IPS-NIHi7 (cell line): Measurements from ENCODE around the gene RINT1.

Experiments used
- DNase-seq: peaks from one replicate; pipeline ENCODE4 v3.0.0; 2012; ENCODE audit warnings: mixed read lengths; ENCODE audit errors: extremely low spot score

The RINT1 gene

DNA sequence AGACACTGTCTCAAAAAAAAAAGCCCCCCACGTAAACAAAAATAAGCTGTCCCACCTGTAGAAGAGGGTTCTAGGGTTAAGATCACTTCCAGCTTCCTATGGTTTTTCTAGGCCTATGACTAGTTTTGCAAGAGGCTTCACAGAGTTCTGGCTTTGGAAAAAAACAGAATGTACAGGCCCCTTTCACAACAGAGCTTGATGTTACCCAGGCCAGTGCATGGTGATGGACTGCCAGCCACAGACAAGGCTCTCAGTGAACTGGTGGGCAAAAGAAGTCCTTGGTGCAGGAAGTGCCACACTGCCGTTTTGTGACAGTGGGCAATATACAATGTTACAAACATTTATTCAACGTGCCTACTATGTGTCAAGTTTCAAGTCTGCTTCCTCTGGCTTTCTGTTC, 67.5 kb downstream of the RINT1 start:
- DNase-seq: no peak

GRCh38 chr7:105600720-105601550, 68.9 kb downstream of the RINT1 start:
- no peak for DNase-seq

DNA sequence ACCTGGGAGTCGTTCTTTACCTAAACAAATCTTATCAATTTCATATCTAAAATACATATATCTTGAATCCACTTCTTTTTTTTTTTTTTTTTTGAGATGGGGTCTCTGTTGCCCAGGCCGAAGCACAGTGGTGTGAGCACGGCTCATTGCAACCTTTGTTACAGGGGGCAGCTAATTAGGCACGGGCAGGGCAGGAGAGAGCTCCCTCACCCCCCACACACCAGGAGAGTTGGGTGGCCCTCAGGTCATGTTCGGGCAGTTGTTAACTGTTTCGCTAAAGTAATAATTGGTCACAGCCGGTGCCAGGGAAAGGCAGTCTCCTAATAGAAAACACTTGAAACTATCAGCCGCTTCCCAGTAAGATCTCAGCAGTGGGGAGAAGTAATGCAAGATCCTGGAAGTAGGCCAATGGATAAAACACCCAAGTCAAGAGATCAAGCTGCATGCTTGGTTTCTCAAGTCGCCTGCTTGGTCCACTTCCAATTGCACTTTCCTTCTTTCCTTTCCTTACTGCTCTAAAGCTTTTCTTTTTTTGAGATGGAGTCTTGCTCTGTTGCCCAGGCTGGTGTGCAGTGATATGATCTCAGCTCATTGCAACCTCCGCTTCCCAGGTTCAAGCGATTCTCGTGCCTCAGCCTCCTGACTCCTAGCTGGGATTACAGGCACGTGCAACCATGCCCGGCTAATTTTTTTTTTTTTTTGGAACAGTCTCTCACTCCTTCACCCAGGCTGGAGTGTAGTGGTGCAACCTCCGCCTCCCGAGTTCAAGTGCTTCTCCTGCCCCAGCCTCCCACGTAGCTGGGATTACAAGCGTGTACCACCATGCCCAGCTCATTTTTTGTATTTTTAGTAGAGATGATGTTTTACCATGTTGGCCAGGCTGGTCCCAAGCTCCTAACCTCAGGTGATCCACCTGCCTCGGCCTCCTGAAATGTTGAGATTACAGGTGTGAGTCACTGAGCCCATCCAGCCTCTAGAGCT, 70.6 kb downstream of the RINT1 start:
- no peak for DNase-seq

DNA sequence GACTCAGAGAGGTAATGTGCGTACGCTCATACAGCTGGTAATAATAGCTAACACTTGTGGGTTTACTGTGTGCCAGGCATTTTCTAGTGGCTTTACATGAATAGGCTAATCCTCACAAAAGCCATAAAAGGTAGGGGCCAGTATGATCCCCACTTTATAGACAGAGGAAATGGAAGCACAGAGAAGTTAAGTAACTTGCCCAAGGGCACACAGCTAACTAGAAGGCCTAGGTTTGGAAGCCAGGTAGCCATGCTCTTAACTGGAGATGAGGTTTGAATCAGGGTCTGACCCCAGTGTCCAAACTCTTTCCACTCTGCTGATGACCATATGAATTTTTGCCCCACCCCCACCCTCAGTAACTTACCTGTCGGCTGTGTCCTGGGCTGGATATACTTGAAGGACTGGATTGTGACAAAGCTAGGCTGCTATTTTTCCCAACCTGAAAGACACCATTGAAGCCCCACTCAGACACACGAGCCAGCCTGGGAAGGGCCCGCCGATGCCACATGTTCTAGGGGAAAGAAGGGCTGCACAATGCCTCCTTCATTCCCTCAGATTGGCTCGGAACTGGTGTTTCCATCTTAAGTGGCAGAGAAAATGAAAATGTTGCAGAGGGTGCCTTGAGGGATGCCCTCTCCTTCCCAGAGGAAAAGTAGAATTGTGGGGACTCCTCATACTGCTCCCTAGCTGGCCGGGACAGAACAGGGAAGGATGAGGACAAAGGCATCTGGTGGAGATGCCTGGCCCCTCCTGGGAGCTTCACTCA, 78.3 kb downstream of the RINT1 start:
- no peak for DNase-seq

DNA sequence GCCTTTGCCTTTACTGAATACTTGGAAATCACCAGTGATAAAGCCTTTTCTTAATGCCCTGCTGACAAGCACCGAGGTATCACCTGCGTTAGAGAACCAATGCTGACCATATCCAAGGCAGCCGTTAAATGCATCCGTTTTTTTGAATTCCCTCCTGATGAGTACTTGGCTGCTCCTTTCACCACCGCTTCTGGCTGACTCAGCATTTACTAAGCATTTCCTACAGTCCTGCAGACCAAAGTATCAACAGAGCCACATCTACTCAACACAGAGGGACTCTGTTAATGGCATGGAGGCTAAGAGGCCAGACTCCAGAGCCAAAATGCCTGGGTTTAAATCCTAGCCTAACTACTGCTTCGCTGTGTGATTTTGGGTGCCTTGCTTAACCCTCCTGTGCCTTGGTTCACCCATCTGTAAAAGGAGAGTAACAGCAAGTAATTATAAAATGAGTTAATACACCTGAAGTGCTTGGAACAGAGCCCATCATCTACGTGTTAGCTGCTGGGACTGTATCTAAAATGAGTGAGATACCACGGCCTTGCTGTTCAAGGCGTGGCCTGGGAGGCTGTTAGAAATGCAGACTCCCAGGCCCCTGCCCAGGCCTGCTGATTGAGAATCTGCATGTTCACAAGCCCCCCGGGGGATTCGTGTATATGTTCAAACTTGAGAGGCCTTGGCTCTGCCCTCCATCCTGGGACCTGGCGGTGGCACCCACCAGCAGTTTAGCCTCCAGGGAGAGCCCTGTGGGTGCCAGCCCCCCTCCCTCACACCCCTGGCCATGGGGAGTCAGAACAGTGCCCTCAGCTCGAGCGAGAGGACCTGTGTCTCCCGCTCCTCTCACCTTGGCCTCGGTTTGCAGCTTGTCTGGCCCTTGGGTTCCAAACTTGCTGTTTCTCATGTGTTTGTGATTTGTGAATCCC, 80.1 kb downstream of the RINT1 start:
- no peak for DNase-seq

DNA sequence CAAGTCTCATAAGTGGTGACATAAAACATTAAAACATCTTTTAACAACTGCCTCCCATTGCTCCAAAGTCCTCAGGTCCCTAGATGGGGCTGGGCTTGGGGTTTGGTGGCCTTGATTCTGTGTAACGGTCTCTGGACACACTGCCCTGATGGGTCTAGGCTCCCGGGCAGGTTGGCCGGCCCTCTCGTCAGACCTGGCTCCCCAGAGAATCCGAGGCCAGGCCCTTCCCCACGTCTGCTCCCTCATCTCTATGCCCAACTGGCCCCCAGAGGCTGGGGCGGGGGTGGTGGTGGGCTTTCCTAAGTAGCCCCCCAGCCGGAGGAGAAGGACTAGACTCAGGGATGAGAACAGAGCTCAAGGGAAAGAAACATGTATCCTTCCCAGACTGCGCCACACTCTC, 80.8 kb downstream of the RINT1 start:
- no peak for DNase-seq

DNA sequence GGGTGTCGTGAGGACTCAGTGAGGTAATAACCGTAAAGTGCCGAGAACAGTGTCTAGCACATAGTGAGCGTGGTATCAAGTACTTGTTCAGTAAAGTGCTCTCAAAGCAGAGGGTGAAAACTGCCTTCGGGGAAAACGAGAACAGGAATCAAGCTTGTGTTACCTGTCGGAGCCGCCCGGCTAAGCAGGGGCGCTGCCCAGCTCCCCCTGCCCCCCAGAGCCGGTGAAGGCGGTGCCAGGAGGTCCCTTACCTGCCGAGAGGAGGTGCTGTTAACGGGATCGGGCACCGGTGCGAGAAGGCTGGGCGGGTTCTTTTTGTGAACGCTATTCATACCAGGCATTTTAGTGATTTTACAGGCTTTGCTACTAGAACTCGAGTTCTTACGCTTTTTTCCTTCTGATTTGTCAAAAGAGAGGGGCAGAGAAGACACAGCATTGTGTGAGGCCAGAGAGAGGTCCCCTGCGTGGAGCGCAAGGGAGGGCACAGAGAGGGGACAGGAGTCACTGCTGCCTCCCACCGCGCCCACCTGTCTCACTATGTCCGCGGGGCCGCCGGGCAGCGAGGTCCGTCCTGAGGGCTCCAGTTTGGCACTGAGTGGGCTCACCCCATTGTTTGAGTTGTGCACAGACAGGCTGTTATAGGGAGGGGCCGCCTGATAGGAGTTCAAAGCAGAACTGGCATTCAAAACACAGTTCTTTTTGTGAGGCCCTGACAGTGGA, 81.8 kb downstream of the RINT1 start:
- DNase-seq: no peak

DNA sequence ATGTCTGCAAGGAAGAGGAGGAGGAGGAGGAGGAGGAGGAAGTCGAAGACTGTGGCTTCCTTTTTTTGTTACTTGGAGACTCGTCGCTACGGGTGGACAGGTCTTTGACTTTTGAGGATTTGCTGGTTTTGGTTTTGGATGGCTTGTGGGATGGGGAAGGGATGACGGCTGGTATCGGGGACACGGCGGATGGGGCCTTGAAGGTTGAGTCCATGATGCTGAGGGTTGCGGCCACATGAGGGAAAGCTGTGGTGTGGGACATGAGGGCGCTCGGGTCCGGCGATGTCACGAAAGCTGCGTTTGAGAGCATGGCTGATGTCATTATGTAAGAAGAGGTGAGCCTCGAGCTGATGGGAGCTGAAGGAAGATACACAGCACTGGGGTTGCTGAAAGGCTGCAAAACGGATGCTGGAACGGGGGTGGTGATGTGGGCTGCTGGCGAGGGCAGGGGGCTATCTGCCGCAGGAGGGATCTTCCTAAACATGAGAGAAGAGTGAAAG, 82.4 kb downstream of the RINT1 start:
- no peak for DNase-seq
